Activated CD4-positive, alpha-beta memory T cell treated with anti-CD3 and anti-CD28 coated beads for 36 hours (primary cell): ENCODE data around the gene GMEB2. TPM values are rescaled to one million over a fixed set of nuclear protein-coding genes. Genes with fewer than 3 reads are reported as not detected.
"Not testable (repeated sequence)": the region's sequence is repeated elsewhere in the genome, so short reads cannot be mapped to it uniquely, and the experiment has no call there.

ENCODE experiments used
- CTCF ChIA-PET: fragments of 350-600 bp; sonication (Branson Sonifier 250); formaldehyde crosslinking; loops from one replicate; lab custom pipeline; 2021; ENCODE audit warnings: antibody characterized with exemption, inconsistent platforms; lab: Charles Lee
- POLR2A ChIA-PET: fragments of 350-600 bp; sonication (Branson Sonifier 250); formaldehyde crosslinking; loops from one replicate; lab custom pipeline; 2021; ENCODE audit warnings: antibody characterized with exemption; lab: Charles Lee
- DNase-seq: peaks from one replicate; pipeline ENCODE4 v3.0.0-alpha.2; 2020
- H3K27ac Mint-ChIP-seq: one replicate; pipeline ENCODE4 v1.8.0; 2021; ENCODE audit warnings: mixed read lengths
- H3K27me3 Mint-ChIP-seq: one replicate; pipeline ENCODE4 v1.8.0; 2021; ENCODE audit warnings: mixed read lengths
- H3K36me3 Mint-ChIP-seq: one replicate; pipeline ENCODE4 v1.8.0; 2021; ENCODE audit warnings: mixed read lengths
- H3K4me1 Mint-ChIP-seq: one replicate; pipeline ENCODE4 v1.8.0; 2021; ENCODE audit warnings: low read depth, mixed read lengths
- H3K4me3 Mint-ChIP-seq: one replicate; pipeline ENCODE4 v1.8.0; 2021; ENCODE audit warnings: mild to moderate bottlenecking, mixed read lengths
- H3K9me3 Mint-ChIP-seq: one replicate; pipeline ENCODE4 v1.8.0; 2021; ENCODE audit warnings: mixed read lengths
- intact Hi-C: fragments of 100-400 bp; cut with micrococcal nuclease; formaldehyde crosslinking; loops from one replicate; pipeline ENCODE4 v1.15.1; 2023
- total RNA-seq, 2 experiments: library from RNA; stranded (reverse); gene quantifications; one replicate each; pipeline ENCODE4 v1.2.3, GENCODE V29; 2021

Gene GMEB2
- total RNA-seq, 2 experiments from 2014 or later = 13.6 to 14.0 TPM

- ChIA-PET POLR2A (no interaction called here), CTCF (no interaction called here)
- no peak for DNase-seq
- Mint-ChIP-seq H3K4me1 (peaks cover 15% of the 10 kb centered on the region), H3K9me3 (no peaks in the 10 kb centered on the region), H3K4me3 (no peak overlapping the region), H3K27ac (no peak overlapping the region), H3K27me3 (no peaks in the 10 kb centered on the region), H3K36me3 (peaks cover 22% of the 10 kb centered on the region)
- intact Hi-C loops = no loop called here
Measured at GRCh38 chr20:63619505-63619904, 7.4 kb downstream of the GMEB2 start.

GRCh38 chr20:63619086-63619485 is 7.8 kb downstream of the GMEB2 start:
- DNase-seq = no peak
- CTCF ChIA-PET = no interaction called here
- Mint-ChIP-seq H3K36me3 (peaks cover 23% of the 10 kb centered on the region), H3K27ac (no peak overlapping the region), H3K4me1 (peaks cover 13% of the 10 kb centered on the region), H3K9me3 (no peaks in the 10 kb centered on the region), H3K27me3 (no peaks in the 10 kb centered on the region), H3K4me3 (no peak overlapping the region)
- POLR2A ChIA-PET = no interaction called here
- intact Hi-C loops = no loop called here

DNA sequence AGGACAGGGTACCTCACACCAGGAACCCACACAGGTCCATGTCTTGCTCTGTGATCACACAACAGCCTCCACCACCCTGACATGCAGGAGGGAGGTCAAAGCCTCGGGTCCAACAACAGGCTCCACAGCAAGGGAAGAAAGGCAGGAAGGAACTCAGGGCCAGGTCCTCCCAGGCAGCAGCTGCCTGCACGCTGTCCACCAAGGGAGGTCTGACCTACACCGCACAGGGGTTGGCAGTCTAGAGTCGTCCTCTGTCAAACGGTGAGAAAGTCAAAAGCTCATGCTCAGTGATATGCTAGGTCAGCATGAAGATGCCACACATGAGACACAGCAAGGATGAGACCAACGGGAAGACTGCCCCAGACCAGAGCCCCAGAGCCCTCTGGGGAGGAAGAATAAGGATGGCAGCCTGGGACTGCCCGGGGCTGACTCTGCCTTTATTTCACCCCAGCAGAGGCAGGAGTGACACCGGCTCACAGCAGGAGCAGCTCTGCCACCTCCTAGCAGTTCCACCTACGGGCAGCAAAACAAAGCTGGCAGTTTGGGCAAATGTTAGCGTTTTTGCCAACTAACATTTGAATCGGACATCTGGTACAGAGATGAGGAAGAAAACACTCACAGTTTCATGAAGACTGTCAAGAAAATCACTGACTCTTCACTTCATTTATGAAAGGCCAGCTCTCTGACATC is 8.5 kb downstream of the GMEB2 start:
- ChIA-PET POLR2A (no interaction called here), CTCF (no interaction called here)
- DNase-seq = no peak
- H3K27me3 Mint-ChIP-seq = no peaks in the 10 kb centered on the region
- intact Hi-C loops = no loop called here
- H3K4me3 Mint-ChIP-seq = no peak overlapping the region
- H3K9me3 Mint-ChIP-seq = no peaks in the 10 kb centered on the region
- H3K27ac Mint-ChIP-seq = no peak overlapping the region
- peaks cover 13% of the 10 kb centered on the region for H3K4me1 Mint-ChIP-seq
- peaks cover 25% of the 10 kb centered on the region for H3K36me3 Mint-ChIP-seq

- H3K9me3 Mint-ChIP-seq = no peaks in the 10 kb centered on the region
- POLR2A ChIA-PET = no interaction called here
- no peak overlapping the region for H3K27ac Mint-ChIP-seq
- H3K27me3 Mint-ChIP-seq = no peaks in the 10 kb centered on the region
- DNase-seq = no peak
- intact Hi-C loops = no loop called here
- CTCF ChIA-PET = interaction anchor here (1.0 kb wide), 1 partner anchor 24 kb away, joined by 3 read pairs; no protein-coding TSS in a partner anchor
- H3K4me3 Mint-ChIP-seq = no peak overlapping the region
- peaks cover 13% of the 10 kb centered on the region for H3K4me1 Mint-ChIP-seq
- H3K36me3 Mint-ChIP-seq = peaks cover 27% of the 10 kb centered on the region
Measured at GRCh38 chr20:63617876-63618265, 9.0 kb downstream of the GMEB2 start.

- Mint-ChIP-seq H3K36me3 (peaks cover 27% of the 10 kb centered on the region), H3K4me1 (peaks cover 11% of the 10 kb centered on the region), H3K9me3 (no peaks in the 10 kb centered on the region), H3K27me3 (no peaks in the 10 kb centered on the region), H3K27ac (no peak overlapping the region), H3K4me3 (no peak overlapping the region)
- DNase-seq = no peak
- ChIA-PET POLR2A (no interaction called here), CTCF (interaction anchor here (1.0 kb wide), 1 partner anchor 24 kb away, joined by 3 read pairs; no protein-coding TSS in a partner anchor)
- intact Hi-C loops = no loop called here
Measured at GRCh38 chr20:63617092-63617875, 9.6 kb downstream of the GMEB2 start.

GRCh38 chr20:63613863-63614594 is 12.9 kb downstream of the GMEB2 start:
- H3K4me3 Mint-ChIP-seq, H3K9me3 Mint-ChIP-seq, intact Hi-C loops, H3K27ac Mint-ChIP-seq, H3K4me1 Mint-ChIP-seq, DNase-seq, H3K27me3 Mint-ChIP-seq, POLR2A ChIA-PET, CTCF ChIA-PET: not testable (repeated sequence)
- peaks cover 24% of the 10 kb centered on the region for H3K36me3 Mint-ChIP-seq

GRCh38 chr20:63612276-63612931 is 14.5 kb downstream of the GMEB2 start:
- POLR2A ChIA-PET = no interaction called here
- CTCF ChIA-PET = interaction anchor here (1.4 kb wide), 1 partner anchor 29 kb away, joined by 5 read pairs; no protein-coding TSS in a partner anchor

GRCh38 chr20:63611646-63612045 is 15.3 kb downstream of the GMEB2 start:
- intact Hi-C loops = no loop called here
- ChIA-PET POLR2A (no interaction called here), CTCF (interaction anchor here (1.4 kb wide), 1 partner anchor 30 kb away, joined by 5 read pairs; no protein-coding TSS in a partner anchor)
- DNase-seq = no peak
- H3K27ac Mint-ChIP-seq = no peak overlapping the region
- no peaks in the 10 kb centered on the region for H3K9me3 Mint-ChIP-seq
- no peak overlapping the region for H3K4me3 Mint-ChIP-seq
- no peaks in the 10 kb centered on the region for H3K27me3 Mint-ChIP-seq
- H3K36me3 Mint-ChIP-seq = peaks cover 17% of the 10 kb centered on the region
- H3K4me1 Mint-ChIP-seq = peaks cover 4% of the 10 kb centered on the region

More at GRCh38 chr20:63612276-63612931, 14.5 kb downstream of the GMEB2 start:
- peaks cover 20% of the 10 kb centered on the region for H3K36me3 Mint-ChIP-seq
- DNase-seq = no peak
- H3K9me3 Mint-ChIP-seq = no peaks in the 10 kb centered on the region
- H3K27ac Mint-ChIP-seq = no peak overlapping the region
- H3K4me1 Mint-ChIP-seq = no peaks in the 10 kb centered on the region
- H3K4me3 Mint-ChIP-seq = no peak overlapping the region
- intact Hi-C loops = no loop called here
- H3K27me3 Mint-ChIP-seq = no peaks in the 10 kb centered on the region

DNA sequence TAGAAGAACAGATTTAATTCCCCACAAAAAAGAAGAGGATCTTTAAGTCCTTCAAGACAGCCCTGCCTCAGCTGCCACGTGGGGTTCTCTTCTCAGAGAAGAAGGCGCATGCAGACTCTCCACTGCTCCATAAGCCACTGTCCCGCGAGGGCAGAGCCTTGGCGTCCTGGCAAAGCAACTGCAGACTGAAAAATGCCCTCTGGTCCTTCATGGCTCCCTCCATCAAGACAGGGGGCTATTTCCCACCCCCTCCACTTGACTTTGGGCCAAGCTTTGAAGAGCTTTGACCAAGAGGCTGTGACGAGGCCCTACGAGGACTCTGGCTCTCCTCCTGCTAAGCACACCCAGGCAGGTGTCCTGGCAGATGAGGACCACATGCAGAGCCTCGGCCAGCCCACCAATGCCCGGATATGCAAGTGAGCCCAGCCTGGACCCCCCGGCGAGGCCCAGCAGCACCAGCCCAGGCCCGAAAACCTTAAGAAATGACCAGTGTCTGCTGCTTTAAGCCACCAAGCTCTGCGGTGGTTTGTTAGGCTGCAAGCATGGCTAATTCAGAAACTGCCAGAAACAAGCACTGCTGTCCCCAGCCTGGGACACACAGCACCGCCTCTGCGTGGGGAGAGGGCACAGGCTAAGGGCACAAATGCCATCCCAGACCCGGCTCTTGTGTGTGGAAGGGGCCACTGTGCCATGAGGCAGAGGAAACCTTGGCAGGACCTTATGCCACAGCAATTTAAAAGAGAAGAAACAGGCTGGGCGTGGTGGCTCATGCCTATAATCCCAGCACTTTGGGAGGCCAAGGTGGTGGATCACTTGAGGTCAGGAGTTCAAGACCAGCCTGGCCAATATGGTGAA is 16.1 kb downstream of the GMEB2 start:
- intact Hi-C loops = no loop called here
- ChIA-PET POLR2A (no interaction called here), CTCF (interaction anchor here (1.5 kb wide), 1 partner anchor 73 kb away, joined by 4 read pairs; the partner anchor contains the start of gene PTK6)
- Mint-ChIP-seq H3K9me3 (no peaks in the 10 kb centered on the region), H3K36me3 (peaks cover 17% of the 10 kb centered on the region), H3K4me1 (peaks cover 6% of the 10 kb centered on the region), H3K4me3 (no peak overlapping the region), H3K27me3 (no peaks in the 10 kb centered on the region), H3K27ac (no peak overlapping the region)
- DNase-seq = no peak

- no peaks in the 10 kb centered on the region for H3K27me3 Mint-ChIP-seq
- ChIA-PET POLR2A (interaction anchor here (0.7 kb wide), 1 partner anchor 63 kb away, joined by 5 read pairs; no protein-coding TSS in a partner anchor), CTCF (no interaction called here)
- H3K36me3 Mint-ChIP-seq = peaks cover 11% of the 10 kb centered on the region
- no peak overlapping the region for H3K27ac Mint-ChIP-seq
- intact Hi-C loops = no loop called here
- DNase-seq = no peak
- H3K4me1 Mint-ChIP-seq = peaks cover 6% of the 10 kb centered on the region
- H3K4me3 Mint-ChIP-seq = no peak overlapping the region
- H3K9me3 Mint-ChIP-seq = no peaks in the 10 kb centered on the region
Measured at GRCh38 chr20:63606686-63607085, 20.2 kb downstream of the GMEB2 start.

- ChIA-PET CTCF (no interaction called here), POLR2A (interaction anchor here (0.7 kb wide), 1 partner anchor 430 kb away, joined by 3 read pairs; no protein-coding TSS in a partner anchor)
- Mint-ChIP-seq H3K4me1 (peaks cover 6% of the 10 kb centered on the region), H3K27me3 (no peaks in the 10 kb centered on the region), H3K4me3 (no peak overlapping the region), H3K36me3 (peaks cover 24% of the 10 kb centered on the region), H3K27ac (no peak overlapping the region), H3K9me3 (no peaks in the 10 kb centered on the region)
- intact Hi-C loops = no loop called here
- DNase-seq = no peak
Measured at GRCh38 chr20:63602321-63602720, 24.6 kb downstream of the GMEB2 start.
